ENCODE measurements around the gene SLIT3.

GRCh38 chr5:168661593-168662485 is 639.1 kb downstream of the SLIT3 start:
- TF ChIP-seq POLR2AphosphoS5 (IDR thresholded peaks at IDR 0.05) (no peak), POLR2A (IDR thresholded peaks at IDR 0.05; ENCODE audit: low read depth) (no peak), CTCF (IDR thresholded peaks at IDR 0.05) (no peak)

All from esophagus muscularis mucosa (tissue), 3 donors.